Large intestine (tissue), 3 donors: ENCODE measurements around the gene SLC39A11. TPM values are rescaled to one million over a fixed set of nuclear protein-coding genes. Genes with fewer than 3 reads are reported as not detected.

Experiments
- DNase-seq, 2 donors: peaks; one replicate each; pipeline versions ENCODE4 v3.0.0 to v3.0.0-alpha.2; 2013
- H3K27ac ChIP-seq: one replicate; pipeline ENCODE4 v1.5.1; 2013; ENCODE audit warnings: low read length
- H3K27me3 ChIP-seq: 2 replicates; pipeline ENCODE4 v1.6.1; 2013; ENCODE audit warnings: low read length; ENCODE audit not compliant: control insufficient read depth, insufficient read depth
- H3K36me3 ChIP-seq: 2 replicates; pipeline ENCODE4 v1.6.1; 2013; ENCODE audit warnings: low read length; ENCODE audit not compliant: control insufficient read depth, insufficient read depth
- H3K4me1 ChIP-seq: one replicate; pipeline ENCODE4 v1.6.1; 2013; ENCODE audit warnings: low read length; ENCODE audit not compliant: control insufficient read depth, insufficient read depth
- H3K4me3 ChIP-seq: one replicate; pipeline ENCODE4 v1.5.1; 2013; ENCODE audit warnings: low read length
- H3K9me3 ChIP-seq: one replicate; pipeline ENCODE4 v1.6.1; 2013; ENCODE audit warnings: mild to moderate bottlenecking, low read depth, low read length, moderate library complexity; ENCODE audit not compliant: control insufficient read depth
- WGBS: methylation state at CpG from one replicate; pipeline ENCODE4 v1.1.5; 2013; ENCODE audit warnings: low lambda C conversion rate; ENCODE audit not compliant: insufficient coverage; 5-methylcytosine and 5-hydroxymethylcytosine counted together
- polyA plus RNA-seq: library from polyadenylated mRNA; unstranded; fragments of 120-200 nt; gene quantifications from one replicate; pipeline ENCODE4 v1.2.1, GENCODE V29; 2013

SLC39A11 gene
- polyA plus RNA-seq, 1 donor, result 46.2 TPM

GRCh38 chr17:73029991-73030390 is 62.5 kb downstream of the SLC39A11 start:
- no peaks in the 10 kb centered on the region for H3K36me3 ChIP-seq
- no peak for DNase-seq
- H3K27ac ChIP-seq, result peak overlapping the region; percentile 53
- no peaks in the 10 kb centered on the region for H3K27me3 ChIP-seq
- no peaks in the 10 kb centered on the region for H3K9me3 ChIP-seq
- H3K4me3 ChIP-seq, result no peak overlapping the region
- no CpG with 5 or more reads among the region's 8 CpGs for WGBS
- H3K4me1 ChIP-seq, result peaks cover 23% of the 10 kb centered on the region

DNA sequence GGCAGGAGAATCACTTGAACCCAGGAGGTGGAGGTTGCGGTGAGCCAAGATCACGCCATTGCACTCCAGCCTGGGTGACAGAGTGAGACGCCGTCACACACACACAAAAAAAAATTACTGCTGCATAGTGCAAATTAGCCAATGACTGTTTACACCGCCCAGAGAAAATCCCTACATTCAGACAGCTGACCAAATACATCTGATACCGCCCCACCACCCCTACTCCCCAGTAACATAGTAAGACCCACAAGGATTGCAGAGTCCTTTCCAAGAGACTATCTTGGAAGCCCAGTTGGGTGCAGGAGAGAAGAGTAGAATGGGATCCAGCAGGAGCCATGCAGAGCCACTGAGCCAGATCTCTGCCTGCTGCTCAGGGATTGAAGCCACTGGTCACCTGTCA is 63.5 kb downstream of the SLC39A11 start:
- H3K27me3 ChIP-seq, result no peaks in the 10 kb centered on the region
- H3K4me1 ChIP-seq, result peaks cover 23% of the 10 kb centered on the region
- no peak overlapping the region for H3K4me3 ChIP-seq
- H3K27ac ChIP-seq, result no peak overlapping the region
- H3K36me3 ChIP-seq, result no peaks in the 10 kb centered on the region
- WGBS, result no CpG with 5 or more reads among the region's 6 CpGs
- no peak for DNase-seq
- H3K9me3 ChIP-seq, result no peaks in the 10 kb centered on the region

DNA sequence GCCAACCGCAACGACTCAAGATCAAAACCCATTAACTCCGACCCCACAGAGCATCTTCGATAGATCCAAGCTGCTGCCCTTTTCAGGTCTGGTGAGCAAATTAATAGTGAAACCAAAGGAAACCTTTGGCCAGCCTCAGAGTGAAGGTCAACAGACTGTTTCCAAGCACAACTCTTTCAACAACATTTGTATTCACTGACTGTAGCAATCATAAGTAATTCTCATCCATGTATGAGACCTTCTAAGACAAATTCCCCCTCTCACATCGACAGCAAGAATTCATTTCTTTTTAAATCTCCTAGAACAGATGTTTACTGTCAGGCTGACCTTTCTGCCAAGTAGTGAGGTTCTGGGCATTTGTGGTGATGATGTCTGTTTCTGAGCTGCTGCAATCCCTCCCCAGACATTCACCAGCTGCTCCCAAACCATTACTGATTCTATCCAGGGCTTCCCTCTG is 64.2 kb downstream of the SLC39A11 start:
- Histone ChIP-seq H3K27ac (no peak overlapping the region), H3K4me1 (peaks cover 23% of the 10 kb centered on the region), H3K9me3 (no peaks in the 10 kb centered on the region), H3K27me3 (no peaks in the 10 kb centered on the region), H3K4me3 (no peak overlapping the region), H3K36me3 (no peaks in the 10 kb centered on the region)
- DNase-seq, result peak in 1 of 2 donors; percentile 58
- 71% methylated on average over 1 of the region's 5 CpGs for WGBS

- no peak overlapping the region for H3K4me3 ChIP-seq
- H3K9me3 ChIP-seq, result no peaks in the 10 kb centered on the region
- DNase-seq, result no peak
- no peaks in the 10 kb centered on the region for H3K36me3 ChIP-seq
- peaks cover 23% of the 10 kb centered on the region for H3K4me1 ChIP-seq
- no peaks in the 10 kb centered on the region for H3K27me3 ChIP-seq
- no CpG with 5 or more reads among the region's 7 CpGs for WGBS
- H3K27ac ChIP-seq, result no peak overlapping the region
These were observed 65.3 kb downstream of the SLC39A11 start for GRCh38 chr17:73027130-73027741.

- 100% methylated on average over 2 of the region's 6 CpGs for WGBS
- DNase-seq, result no peak
These were observed 67.4 kb downstream of the SLC39A11 start for GRCh38 chr17:73025041-73025560.

GRCh38 chr17:73023759-73024158 is 68.7 kb downstream of the SLC39A11 start:
- no peaks in the 10 kb centered on the region for H3K27me3 ChIP-seq
- H3K4me3 ChIP-seq, result no peak overlapping the region
- DNase-seq, result no peak
- H3K27ac ChIP-seq, result no peak overlapping the region
- no peaks in the 10 kb centered on the region for H3K36me3 ChIP-seq
- peaks cover 8% of the 10 kb centered on the region for H3K4me1 ChIP-seq
- WGBS, result no CpG with 5 or more reads among the region's 5 CpGs
- peaks cover 13% of the 10 kb centered on the region for H3K9me3 ChIP-seq

More at GRCh38 chr17:73025041-73025560, 67.4 kb downstream of the SLC39A11 start:
- Histone ChIP-seq H3K9me3 (peaks cover 5% of the 10 kb centered on the region), H3K4me1 (peaks cover 13% of the 10 kb centered on the region), H3K27ac (no peak overlapping the region), H3K36me3 (no peaks in the 10 kb centered on the region), H3K27me3 (no peaks in the 10 kb centered on the region), H3K4me3 (no peak overlapping the region)

- Histone ChIP-seq H3K4me3 (no peak overlapping the region), H3K27ac (no peak overlapping the region), H3K4me1 (peaks cover under 1% of the 10 kb centered on the region), H3K36me3 (no peaks in the 10 kb centered on the region), H3K9me3 (peaks cover 23% of the 10 kb centered on the region), H3K27me3 (no peaks in the 10 kb centered on the region)
- WGBS, result 100% methylated on average over 1 of the region's 2 CpGs
- DNase-seq, result no peak
These were observed 69.8 kb downstream of the SLC39A11 start for GRCh38 chr17:73022694-73023093.

- no peak for DNase-seq
- no CpG with 5 or more reads among the region's 12 CpGs for WGBS
- Histone ChIP-seq H3K36me3 (no peaks in the 10 kb centered on the region), H3K4me1 (no peaks in the 10 kb centered on the region), H3K4me3 (no peak overlapping the region), H3K27ac (no peak overlapping the region), H3K27me3 (no peaks in the 10 kb centered on the region), H3K9me3 (peaks cover 25% of the 10 kb centered on the region)
These were observed 70.7 kb downstream of the SLC39A11 start for GRCh38 chr17:73021771-73022170.

DNA sequence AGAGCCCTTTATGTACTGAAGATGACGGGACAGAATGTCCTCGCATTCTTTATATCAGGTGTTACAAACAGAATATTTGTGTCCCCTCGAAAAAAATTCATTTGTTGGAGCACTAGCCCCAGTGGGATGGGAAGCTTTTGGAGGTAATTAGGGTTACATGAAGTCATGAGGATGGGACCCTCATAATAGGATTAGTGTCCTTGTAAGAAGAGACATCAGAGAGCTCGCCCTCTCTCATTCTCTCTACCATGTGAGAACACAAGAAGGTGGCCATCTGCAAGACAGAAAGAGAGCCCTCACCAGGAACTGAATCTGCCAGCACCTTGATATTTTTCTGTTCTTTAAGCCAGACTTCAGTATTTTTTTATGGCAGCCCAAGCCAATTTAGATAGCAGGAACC is 72.4 kb downstream of the SLC39A11 start:
- H3K36me3 ChIP-seq, result no peaks in the 10 kb centered on the region
- H3K4me3 ChIP-seq, result no peak overlapping the region
- H3K4me1 ChIP-seq, result no peaks in the 10 kb centered on the region
- DNase-seq, result no peak
- H3K27me3 ChIP-seq, result no peaks in the 10 kb centered on the region
- H3K27ac ChIP-seq, result no peak overlapping the region
- no CpG with 5 or more reads among the region's 4 CpGs for WGBS
- H3K9me3 ChIP-seq, result peaks cover 25% of the 10 kb centered on the region

GRCh38 chr17:73018599-73018998 is 73.9 kb downstream of the SLC39A11 start:
- Histone ChIP-seq H3K4me3 (no peak overlapping the region), H3K27ac (no peak overlapping the region), H3K9me3 (peaks cover 25% of the 10 kb centered on the region), H3K27me3 (no peaks in the 10 kb centered on the region), H3K4me1 (no peaks in the 10 kb centered on the region), H3K36me3 (no peaks in the 10 kb centered on the region)
- DNase-seq, result no peak

- WGBS, result no CpG with 5 or more reads among the region's 3 CpGs
- Histone ChIP-seq H3K27me3 (no peaks in the 10 kb centered on the region), H3K4me1 (no peaks in the 10 kb centered on the region), H3K36me3 (no peaks in the 10 kb centered on the region), H3K27ac (no peak overlapping the region), H3K9me3 (peaks cover 25% of the 10 kb centered on the region), H3K4me3 (no peak overlapping the region)
- no peak for DNase-seq
These were observed 74.8 kb downstream of the SLC39A11 start for GRCh38 chr17:73017658-73018057.
